Measurements from ENCODE around the gene VSX2.

GRCh38 chr14:74243051-74243450 is 3.8 kb downstream of the VSX2 start:
- no peak for TF ChIP-seq CTCF (IDR thresholded peaks at IDR 0.05)
- TF ChIP-seq EZH2 (IDR thresholded peaks at IDR 0.05; ENCODE audit: borderline replicate concordance, insufficient read depth, low read depth, low read length, poor library complexity, severe bottlenecking): no peak
